HepG2 (cell line): ENCODE data around the gene THSD8. TPM values are rescaled to one million over a fixed set of nuclear protein-coding genes. Genes with fewer than 3 reads are reported as not detected.

ENCODE experiments used
- HCFC1 ChIP-seq: fragments of 150-350 bp; IDR thresholded peaks from 2 replicates; pipeline ENCODE4 v1.6.1; 2014; ENCODE audit warnings: low read depth, low read length
- ISX ChIP-seq: sonication (generic); formaldehyde crosslinking; conservative IDR thresholded peaks from 2 replicates; pipeline ENCODE4 v1.5.0; 2020; ENCODE audit warnings: missing genetic modification reagents
- KMT2B ChIP-seq: IDR thresholded peaks from 2 replicates; pipeline ENCODE4 v1.6.1; 2016; ENCODE audit warnings: missing genetic modification reagents, missing compliant biosample characterization
- MZF1 ChIP-seq: sonication (generic); formaldehyde crosslinking; IDR thresholded peaks from 2 replicates; pipeline ENCODE4 v1.8.1; 2023; ENCODE audit warnings: mild to moderate bottlenecking, missing genetic modification reagents, borderline replicate concordance
- NCOA1 ChIP-seq: sonication (generic); formaldehyde crosslinking; IDR thresholded peaks from 2 replicates; pipeline ENCODE4 v1.9.0; 2021; ENCODE audit warnings: missing genetic modification reagents
- PPARG ChIP-seq: conservative IDR thresholded peaks from 2 replicates; pipeline ENCODE4 v1.6.1; 2016; ENCODE audit warnings: missing biosample characterization, missing genetic modification reagents
- SKI ChIP-seq: fragments of 450-650 bp; IDR thresholded peaks from one replicate; pipeline ENCODE4 v1.6.1; 2018; ENCODE audit warnings: mild to moderate bottlenecking; ENCODE audit not compliant: partially characterized antibody
- SP5 ChIP-seq: IDR thresholded peaks from 2 replicates; pipeline ENCODE4 v1.6.1; 2016; ENCODE audit warnings: low read depth, borderline replicate concordance
- TBP ChIP-seq: sonication (generic); formaldehyde crosslinking; IDR thresholded peaks from 2 replicates; pipeline ENCODE4 v1.5.0; 2020; ENCODE audit warnings: missing genetic modification reagents
- THYN1 ChIP-seq: sonication (generic); formaldehyde crosslinking; IDR thresholded peaks from 2 replicates; pipeline ENCODE4 v1.8.1; 2023; ENCODE audit warnings: low read depth, mild to moderate bottlenecking, moderate library complexity, missing genetic modification reagents, borderline replicate concordance
- ZFX ChIP-seq: sonication (generic); formaldehyde crosslinking; IDR thresholded peaks from 2 replicates; pipeline ENCODE4 v1.4.0; 2020; ENCODE audit warnings: mild to moderate bottlenecking, low read depth, missing genetic modification reagents, moderate library complexity
- ZMYM3 ChIP-seq: sonication (generic); formaldehyde crosslinking; IDR thresholded peaks from 2 replicates; pipeline ENCODE4 v1.5.1; 2020; ENCODE audit warnings: mild to moderate bottlenecking, missing genetic modification reagents
- ZNF260 ChIP-seq: sonication (generic); formaldehyde crosslinking; IDR thresholded peaks from 2 replicates; pipeline ENCODE4 v1.4.0; 2020; ENCODE audit warnings: missing genetic modification reagents, low read depth, mild to moderate bottlenecking, borderline replicate concordance
- ZNF501 ChIP-seq: sonication (generic); formaldehyde crosslinking; IDR thresholded peaks from 2 replicates; pipeline ENCODE4 v1.5.1; 2020; ENCODE audit warnings: mild to moderate bottlenecking, moderate library complexity, missing genetic modification reagents
- ZNF552 ChIP-seq: sonication (generic); formaldehyde crosslinking; IDR thresholded peaks from 2 replicates; pipeline ENCODE4 v1.9.0; 2022; ENCODE audit warnings: missing genetic modification reagents, mild to moderate bottlenecking, borderline replicate concordance
- ZNF605 ChIP-seq: sonication (generic); formaldehyde crosslinking; IDR thresholded peaks from 2 replicates; pipeline ENCODE4 v1.8.0; 2022; ENCODE audit warnings: mild to moderate bottlenecking, missing genetic modification reagents
- ZNF670 ChIP-seq: sonication (generic); formaldehyde crosslinking; IDR thresholded peaks from 2 replicates; pipeline ENCODE4 v1.8.0; 2022; ENCODE audit warnings: mild to moderate bottlenecking, missing genetic modification reagents, borderline replicate concordance
- ZNF724P ChIP-seq: sonication (generic); formaldehyde crosslinking; IDR thresholded peaks from 2 replicates; pipeline ENCODE4 v1.8.0; 2022; ENCODE audit warnings: missing genetic modification reagents, borderline replicate concordance
- polyA plus RNA-seq, 8 experiments: library from polyadenylated mRNA; depleted of rRNA in 3 of 8; stranded (reverse) in 7 of 8; unstranded in 1 of 8; fragments of >200 nt; fragmentation: Illumina TruSeq in 4 of 8; extraction: Trizol in 4 of 8; gene quantifications; 2 replicates each; pipeline versions ENCODE4 v1.2.1 to v1.2.3, GENCODE V29; 2011 to 2016; ENCODE audit warnings: low read depth in 4 of 8, missing spikeins in 1 of 8, mixed read lengths in 1 of 8; ENCODE audit not compliant: insufficient read depth in 1 of 8
- total RNA-seq, 5 experiments: library from RNA; depleted of rRNA; stranded (reverse); fragments of >200 nt; fragmentation: Illumina TruSeq; extraction: Trizol; gene quantifications; 2 replicates each; pipeline ENCODE4 v1.2.3, GENCODE V29; 2016; ENCODE audit warnings: low read depth in 1 of 5
- TF ChIP-seq, protein P1 (sequence below): sonication (generic); formaldehyde crosslinking; IDR thresholded peaks from 2 replicates; pipeline ENCODE4 v1.4.0; 2020; ENCODE audit warnings: missing genetic modification reagents
- TF ChIP-seq, protein P2 (sequence below): sonication (generic); formaldehyde crosslinking; IDR thresholded peaks from 2 replicates; pipeline ENCODE4 v1.8.0; 2022; ENCODE audit warnings: mild to moderate bottlenecking, missing genetic modification reagents
- TF ChIP-seq, protein P3 (sequence below): sonication (generic); formaldehyde crosslinking; IDR thresholded peaks from 2 replicates; pipeline ENCODE4 v1.4.0; 2020; ENCODE audit warnings: missing genetic modification reagents
- TF ChIP-seq, protein P4 (sequence below): sonication (generic); formaldehyde crosslinking; IDR thresholded peaks from 2 replicates; pipeline ENCODE4 v1.5.0; 2020; ENCODE audit warnings: missing genetic modification reagents, mild to moderate bottlenecking, borderline replicate concordance
- TF ChIP-seq, protein P5 (sequence below): sonication (generic); formaldehyde crosslinking; IDR thresholded peaks from 2 replicates; pipeline ENCODE4 v1.5.1; 2020; ENCODE audit warnings: missing genetic modification reagents, mild to moderate bottlenecking, borderline replicate concordance

The THSD8 gene
- total and polyA plus RNA-seq, 2 of the 13 experiments (the other 11 are each of a cell fraction or from before 2014, with no cell fraction given), result 4.8 to 14.9 TPM

DNA sequence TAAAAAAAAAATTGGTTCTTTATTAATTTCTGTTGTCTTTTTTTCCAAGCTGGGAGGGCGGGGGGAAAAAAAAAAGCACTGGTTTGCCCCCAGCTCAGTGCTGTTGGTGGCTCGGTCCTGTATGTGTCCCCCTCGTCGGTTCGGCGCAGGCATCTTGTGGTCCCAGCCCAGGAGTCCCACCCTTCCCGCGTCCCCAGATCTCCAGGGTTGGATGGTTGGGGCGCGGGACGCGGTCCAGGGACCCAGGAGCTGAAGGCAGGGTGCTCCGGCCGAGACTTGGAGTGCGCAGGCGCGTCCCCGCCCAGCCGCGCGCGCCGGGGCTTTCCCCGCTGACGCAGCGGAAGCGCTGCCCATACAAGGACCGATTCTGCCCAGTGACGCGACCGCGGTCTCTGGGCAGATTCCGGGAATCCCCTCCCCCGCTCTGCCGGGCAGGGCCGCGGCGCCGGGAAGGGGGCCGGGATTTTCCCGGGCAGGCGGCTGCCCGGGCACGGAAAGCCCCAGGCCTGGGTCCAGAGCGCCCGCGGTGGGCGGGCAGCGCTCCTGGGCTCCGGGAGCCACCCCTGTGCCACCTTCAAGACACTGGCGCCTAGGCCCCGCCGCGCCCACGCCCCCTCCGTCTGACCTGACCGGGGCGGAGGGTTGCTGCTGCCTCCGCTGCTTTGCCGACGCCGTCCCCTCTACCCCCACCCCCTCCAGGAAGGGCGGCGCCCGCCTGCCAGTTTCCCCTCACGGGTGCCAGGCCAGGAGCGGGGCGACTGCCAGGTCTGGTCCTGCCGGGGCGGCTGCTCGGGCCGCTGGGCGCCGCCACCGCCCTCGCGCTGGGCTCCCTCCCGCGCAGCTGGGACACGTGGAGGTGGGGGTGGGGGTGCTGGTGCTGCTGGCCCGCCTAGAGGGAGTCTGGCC lies 8.3 kb upstream of the THSD8 start (continued):
- TF ChIP-seq, protein P1, sequence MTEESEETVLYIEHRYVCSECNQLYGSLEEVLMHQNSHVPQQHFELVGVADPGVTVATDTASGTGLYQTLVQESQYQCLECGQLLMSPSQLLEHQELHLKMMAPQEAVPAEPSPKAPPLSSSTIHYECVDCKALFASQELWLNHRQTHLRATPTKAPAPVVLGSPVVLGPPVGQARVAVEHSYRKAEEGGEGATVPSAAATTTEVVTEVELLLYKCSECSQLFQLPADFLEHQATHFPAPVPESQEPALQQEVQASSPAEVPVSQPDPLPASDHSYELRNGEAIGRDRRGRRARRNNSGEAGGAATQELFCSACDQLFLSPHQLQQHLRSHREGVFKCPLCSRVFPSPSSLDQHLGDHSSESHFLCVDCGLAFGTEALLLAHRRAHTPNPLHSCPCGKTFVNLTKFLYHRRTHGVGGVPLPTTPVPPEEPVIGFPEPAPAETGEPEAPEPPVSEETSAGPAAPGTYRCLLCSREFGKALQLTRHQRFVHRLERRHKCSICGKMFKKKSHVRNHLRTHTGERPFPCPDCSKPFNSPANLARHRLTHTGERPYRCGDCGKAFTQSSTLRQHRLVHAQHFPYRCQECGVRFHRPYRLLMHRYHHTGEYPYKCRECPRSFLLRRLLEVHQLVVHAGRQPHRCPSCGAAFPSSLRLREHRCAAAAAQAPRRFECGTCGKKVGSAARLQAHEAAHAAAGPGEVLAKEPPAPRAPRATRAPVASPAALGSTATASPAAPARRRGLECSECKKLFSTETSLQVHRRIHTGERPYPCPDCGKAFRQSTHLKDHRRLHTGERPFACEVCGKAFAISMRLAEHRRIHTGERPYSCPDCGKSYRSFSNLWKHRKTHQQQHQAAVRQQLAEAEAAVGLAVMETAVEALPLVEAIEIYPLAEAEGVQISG (CRISPR knock-in tag), result peak; percentile 66
- TF ChIP-seq ZMYM3 (CRISPR knock-in tag) (no peak), SP5 (CRISPR knock-in tag) (peak; percentile 64), HCFC1 (no peak), KMT2B (no peak), MZF1 (no peak), NCOA1 (CRISPR knock-in tag) (no peak), ZNF501 (peak; percentile 67; the same call in 1 of the 2 replicates), ZFX (CRISPR knock-in tag) (peak; percentile 71), SKI (peak; percentile 63), PPARG (CRISPR knock-in tag) (peak; percentile 55; the same call in 1 of the 2 replicates), ZNF552 (CRISPR knock-in tag) (no peak), ZNF260 (CRISPR knock-in tag) (no peak), ZNF724P (CRISPR knock-in tag) (no peak; the same call in 1 of the 2 replicates), TBP (CRISPR knock-in tag) (no peak), ZNF605 (CRISPR knock-in tag) (no peak; the same call in 1 of the 2 replicates), THYN1 (CRISPR knock-in tag) (no peak), ISX (CRISPR knock-in tag) (no peak), ZNF670 (CRISPR knock-in tag) (0 out of 2 replicates have a peak, but pooled peaks have one; percentile 44)
- TF ChIP-seq, protein P2, sequence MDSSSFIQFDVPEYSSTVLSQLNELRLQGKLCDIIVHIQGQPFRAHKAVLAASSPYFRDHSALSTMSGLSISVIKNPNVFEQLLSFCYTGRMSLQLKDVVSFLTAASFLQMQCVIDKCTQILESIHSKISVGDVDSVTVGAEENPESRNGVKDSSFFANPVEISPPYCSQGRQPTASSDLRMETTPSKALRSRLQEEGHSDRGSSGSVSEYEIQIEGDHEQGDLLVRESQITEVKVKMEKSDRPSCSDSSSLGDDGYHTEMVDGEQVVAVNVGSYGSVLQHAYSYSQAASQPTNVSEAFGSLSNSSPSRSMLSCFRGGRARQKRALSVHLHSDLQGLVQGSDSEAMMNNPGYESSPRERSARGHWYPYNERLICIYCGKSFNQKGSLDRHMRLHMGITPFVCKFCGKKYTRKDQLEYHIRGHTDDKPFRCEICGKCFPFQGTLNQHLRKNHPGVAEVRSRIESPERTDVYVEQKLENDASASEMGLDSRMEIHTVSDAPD (CRISPR knock-in tag), result no peak
- TF ChIP-seq, protein P3, sequence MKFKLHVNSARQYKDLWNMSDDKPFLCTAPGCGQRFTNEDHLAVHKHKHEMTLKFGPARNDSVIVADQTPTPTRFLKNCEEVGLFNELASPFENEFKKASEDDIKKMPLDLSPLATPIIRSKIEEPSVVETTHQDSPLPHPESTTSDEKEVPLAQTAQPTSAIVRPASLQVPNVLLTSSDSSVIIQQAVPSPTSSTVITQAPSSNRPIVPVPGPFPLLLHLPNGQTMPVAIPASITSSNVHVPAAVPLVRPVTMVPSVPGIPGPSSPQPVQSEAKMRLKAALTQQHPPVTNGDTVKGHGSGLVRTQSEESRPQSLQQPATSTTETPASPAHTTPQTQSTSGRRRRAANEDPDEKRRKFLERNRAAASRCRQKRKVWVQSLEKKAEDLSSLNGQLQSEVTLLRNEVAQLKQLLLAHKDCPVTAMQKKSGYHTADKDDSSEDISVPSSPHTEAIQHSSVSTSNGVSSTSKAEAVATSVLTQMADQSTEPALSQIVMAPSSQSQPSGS (CRISPR knock-in tag), result no peak
- TF ChIP-seq, protein P4, sequence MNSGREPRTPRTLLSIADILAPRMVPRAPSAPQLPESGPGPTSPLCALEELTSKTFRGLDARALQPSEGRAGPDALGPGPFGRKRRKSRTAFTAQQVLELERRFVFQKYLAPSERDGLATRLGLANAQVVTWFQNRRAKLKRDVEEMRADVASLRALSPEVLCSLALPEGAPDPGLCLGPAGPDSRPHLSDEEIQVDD (CRISPR knock-in tag), result no peak
- TF ChIP-seq, protein P5, sequence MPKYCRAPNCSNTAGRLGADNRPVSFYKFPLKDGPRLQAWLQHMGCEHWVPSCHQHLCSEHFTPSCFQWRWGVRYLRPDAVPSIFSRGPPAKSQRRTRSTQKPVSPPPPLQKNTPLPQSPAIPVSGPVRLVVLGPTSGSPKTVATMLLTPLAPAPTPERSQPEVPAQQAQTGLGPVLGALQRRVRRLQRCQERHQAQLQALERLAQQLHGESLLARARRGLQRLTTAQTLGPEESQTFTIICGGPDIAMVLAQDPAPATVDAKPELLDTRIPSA, result no peak
